ENCODE results near the gene NSA2.
"Not testable (repeated sequence)": the region's sequence is repeated elsewhere in the genome, so short reads cannot be mapped to it uniquely, and the experiment has no call there.

Gene NSA2

DNA sequence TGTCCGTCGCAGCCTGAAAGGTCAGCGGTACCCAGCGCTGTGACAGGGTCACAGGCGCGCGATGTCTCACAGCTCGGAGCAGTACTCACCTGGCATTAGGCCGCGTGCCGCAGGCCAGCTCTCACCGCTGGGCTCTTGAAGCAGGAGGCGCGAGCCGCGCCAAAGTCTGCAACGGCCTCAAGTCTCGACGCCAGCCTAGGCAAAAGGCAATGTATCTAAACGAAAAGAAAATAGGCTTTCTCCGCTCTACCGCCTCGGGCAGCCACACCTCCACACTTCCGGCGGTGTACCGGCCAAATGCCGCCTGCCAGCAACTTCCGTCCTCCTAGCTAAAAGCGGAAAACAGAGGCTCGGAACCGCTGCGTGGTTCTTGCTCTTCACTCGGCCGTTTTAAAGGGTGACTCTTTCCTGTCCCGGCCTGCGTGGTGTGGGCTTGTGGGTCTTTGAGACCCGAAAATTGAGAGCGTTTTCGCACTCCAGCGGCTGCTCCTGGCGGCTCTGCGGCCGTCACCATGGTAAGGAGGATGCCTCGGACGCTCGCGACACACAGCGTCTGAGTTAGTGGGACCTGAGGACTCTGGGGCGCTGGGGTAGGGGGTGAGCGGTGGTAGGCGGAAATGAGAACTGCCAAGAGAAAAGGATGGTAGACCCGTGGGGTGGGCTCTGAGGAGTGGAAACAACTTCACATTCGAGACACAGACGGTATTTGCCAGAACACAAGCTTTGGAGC, at the start of gene NSA2, which contains the start of gene GFM2:
Gene NSA2 (plus strand): TSS at position 401 of the 730 bp plus-strand sequence. CDS start 112 bp downstream, at position 513.
Gene GFM2 (minus strand): TSS at position 269 of the 730 bp plus-strand sequence. CDS start 3,375 bp downstream, outside the sequence.
- peak within 1 kb of the TSS; percentile 79 for H3K9ac ChIP-seq (ENCODE audit: low read length)
- no peaks in the 10 kb centered on the region for H3K27me3 ChIP-seq (ENCODE audit: control insufficient read depth, insufficient read depth, low read length)
- peaks cover 44% of the 10 kb centered on the region for H3K36me3 ChIP-seq (ENCODE audit: control insufficient read depth, insufficient read depth, low read length)
- H3K4me1 ChIP-seq (ENCODE audit: control insufficient read depth, insufficient read depth, low read length) = peaks cover 4% of the 10 kb centered on the region; the same call in 1 of the 2 replicates
- H3K4me3 ChIP-seq (ENCODE audit: low read depth, low read length) = peak within 1 kb of the TSS; percentile 92
- peak within 1 kb of the TSS; percentile 36; the same call in 1 of the 2 replicates for H3K27ac ChIP-seq (ENCODE audit: low read depth, low read length)
- H3K9me3 ChIP-seq (ENCODE audit: control insufficient read depth, insufficient read depth, low read depth, low read length) = no peaks in the 10 kb centered on the region

DNA sequence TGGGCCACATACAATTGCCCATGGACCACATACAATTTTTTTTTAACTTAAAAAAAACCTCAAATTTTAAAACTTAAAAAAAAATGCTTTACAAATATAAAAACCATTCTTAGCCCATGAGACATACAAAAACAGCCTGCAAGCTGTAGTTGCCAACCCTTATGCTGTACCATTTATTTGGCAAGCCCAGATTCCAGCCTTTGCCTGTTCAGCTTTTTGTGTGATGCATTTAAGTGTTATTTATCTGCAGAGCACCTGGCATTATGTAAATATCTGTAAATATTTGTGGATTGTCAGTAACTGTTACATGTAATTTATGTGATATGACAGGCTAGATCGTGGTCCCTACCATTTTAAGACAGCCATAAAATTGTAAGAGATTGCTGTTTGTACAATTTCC, 49.5 kb upstream of the NSA2 start:
- Histone ChIP-seq H3K9me3 (ENCODE audit: control insufficient read depth, insufficient read depth, low read depth, low read length) (no peaks in the 10 kb centered on the region), H3K9ac (ENCODE audit: low read length) (no peak overlapping the region), H3K4me1 (ENCODE audit: control insufficient read depth, insufficient read depth, low read length) (no peaks in the 10 kb centered on the region), H3K27ac (ENCODE audit: low read depth, low read length) (no peak overlapping the region), H3K27me3 (ENCODE audit: control insufficient read depth, insufficient read depth, low read length) (no peaks in the 10 kb centered on the region), H3K36me3 (ENCODE audit: control insufficient read depth, insufficient read depth, low read length) (peaks cover 44% of the 10 kb centered on the region), H3K4me3 (ENCODE audit: low read depth, low read length) (no peak overlapping the region)

DNA sequence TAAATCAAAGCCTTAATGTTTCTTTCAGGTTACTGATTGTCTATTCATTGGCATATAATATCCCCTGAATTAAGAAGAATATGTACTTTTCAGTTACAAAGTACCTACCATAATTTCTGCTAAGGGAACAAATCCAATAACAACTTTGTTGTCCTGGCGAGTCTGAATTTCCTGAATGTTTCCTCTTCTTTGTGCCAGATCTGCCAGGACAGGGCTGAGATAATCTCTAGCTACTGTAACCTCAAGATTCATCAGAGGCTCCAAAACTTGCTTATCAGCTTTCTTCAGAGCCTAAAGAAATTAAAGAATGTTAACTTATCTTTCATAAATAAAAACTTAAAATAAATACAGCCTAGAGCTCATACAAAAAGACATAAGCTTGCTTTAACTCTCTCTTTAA, 44.8 kb upstream of the NSA2 start:
- H3K36me3 ChIP-seq (ENCODE audit: control insufficient read depth, insufficient read depth, low read length) = peaks cover 70% of the 10 kb centered on the region
- H3K9ac ChIP-seq (ENCODE audit: low read length) = no peak overlapping the region
- H3K4me1 ChIP-seq (ENCODE audit: control insufficient read depth, insufficient read depth, low read length) = no peaks in the 10 kb centered on the region
- no peak overlapping the region for H3K27ac ChIP-seq (ENCODE audit: low read depth, low read length)
- H3K4me3 ChIP-seq (ENCODE audit: low read depth, low read length) = no peak overlapping the region
- H3K27me3 ChIP-seq (ENCODE audit: control insufficient read depth, insufficient read depth, low read length) = no peaks in the 10 kb centered on the region
- H3K9me3 ChIP-seq (ENCODE audit: control insufficient read depth, insufficient read depth, low read depth, low read length) = no peaks in the 10 kb centered on the region

DNA sequence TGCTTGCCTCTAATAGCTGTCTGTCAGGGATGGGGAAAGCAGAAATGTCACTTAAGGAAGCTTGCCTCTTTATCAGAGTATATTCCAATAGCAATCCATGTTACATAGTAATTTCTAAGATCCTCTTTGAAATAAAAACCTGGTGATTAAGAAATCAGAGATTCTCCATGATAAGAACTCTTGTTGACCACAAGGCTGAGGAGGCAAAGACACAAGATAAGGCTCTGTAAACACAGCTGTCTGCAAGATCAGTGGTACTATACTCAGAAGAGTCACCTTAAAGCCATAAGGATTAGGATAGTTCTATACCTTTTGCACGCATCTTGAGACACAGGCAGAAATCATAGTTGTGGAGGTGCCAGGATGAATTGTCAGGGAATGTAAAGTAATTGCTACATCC, 41.7 kb upstream of the NSA2 start:
- Histone ChIP-seq H3K9me3 (ENCODE audit: control insufficient read depth, insufficient read depth, low read depth, low read length) (no peaks in the 10 kb centered on the region), H3K27ac (ENCODE audit: low read depth, low read length) (no peak overlapping the region), H3K4me3 (ENCODE audit: low read depth, low read length) (no peak overlapping the region), H3K36me3 (ENCODE audit: control insufficient read depth, insufficient read depth, low read length) (peaks cover 72% of the 10 kb centered on the region), H3K4me1 (ENCODE audit: control insufficient read depth, insufficient read depth, low read length) (no peaks in the 10 kb centered on the region), H3K9ac (ENCODE audit: low read length) (no peak overlapping the region), H3K27me3 (ENCODE audit: control insufficient read depth, insufficient read depth, low read length) (no peaks in the 10 kb centered on the region)

DNA sequence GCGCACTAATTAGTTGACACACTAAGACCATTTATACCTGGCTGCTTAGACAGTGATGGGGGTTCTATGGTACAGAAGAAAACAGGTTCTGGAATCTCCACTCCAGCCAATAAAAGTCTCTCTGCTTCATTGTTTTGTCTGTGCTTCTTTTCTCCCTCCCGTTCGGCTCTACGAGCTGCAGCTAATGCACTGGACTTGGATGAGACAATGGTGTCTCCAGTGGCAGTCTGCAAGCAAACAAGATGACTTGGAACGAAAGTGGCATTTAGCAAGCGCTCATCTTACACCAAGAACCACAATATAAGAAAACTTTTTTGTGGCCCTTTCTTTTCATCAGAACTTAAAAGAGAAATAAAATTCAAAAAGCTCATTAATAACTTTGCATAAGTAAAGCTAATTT, 30.3 kb upstream of the NSA2 start:
- H3K27me3 ChIP-seq (ENCODE audit: control insufficient read depth, insufficient read depth, low read length) = no peaks in the 10 kb centered on the region
- peaks cover 81% of the 10 kb centered on the region for H3K36me3 ChIP-seq (ENCODE audit: control insufficient read depth, insufficient read depth, low read length)

DNA sequence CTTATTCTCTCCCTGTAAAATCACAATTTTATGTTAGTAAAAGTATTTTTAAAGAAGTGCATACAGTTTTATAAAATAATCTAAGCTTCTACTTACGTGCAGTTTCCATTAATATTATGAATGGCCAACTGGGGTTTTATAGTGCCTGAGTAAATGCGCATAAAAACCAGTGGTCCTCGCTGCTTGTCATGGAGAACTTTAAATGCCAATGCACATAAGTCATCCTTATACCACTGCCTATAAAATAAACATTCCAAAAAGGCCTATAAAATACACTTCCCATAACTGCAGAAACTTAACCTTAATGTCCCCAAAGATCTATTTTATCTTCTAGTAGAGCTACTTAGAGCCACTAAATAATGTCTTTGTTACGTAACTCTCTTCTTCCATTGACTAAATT, 28.6 kb upstream of the NSA2 start:
- Histone ChIP-seq H3K4me3 (ENCODE audit: low read depth, low read length) (no peak overlapping the region), H3K27ac (ENCODE audit: low read depth, low read length) (no peak overlapping the region), H3K9ac (ENCODE audit: low read length) (no peak overlapping the region), H3K36me3 (ENCODE audit: control insufficient read depth, insufficient read depth, low read length) (peaks cover 88% of the 10 kb centered on the region), H3K4me1 (ENCODE audit: control insufficient read depth, insufficient read depth, low read length) (no peaks in the 10 kb centered on the region), H3K9me3 (ENCODE audit: control insufficient read depth, insufficient read depth, low read depth, low read length) (no peaks in the 10 kb centered on the region), H3K27me3 (ENCODE audit: control insufficient read depth, insufficient read depth, low read length) (no peaks in the 10 kb centered on the region)

More for the DNA sequence above, 30.3 kb upstream of the NSA2 start:
- Histone ChIP-seq H3K9me3 (ENCODE audit: control insufficient read depth, insufficient read depth, low read depth, low read length) (no peaks in the 10 kb centered on the region), H3K9ac (ENCODE audit: low read length) (no peak overlapping the region), H3K4me1 (ENCODE audit: control insufficient read depth, insufficient read depth, low read length) (no peaks in the 10 kb centered on the region), H3K27ac (ENCODE audit: low read depth, low read length) (no peak overlapping the region), H3K4me3 (ENCODE audit: low read depth, low read length) (no peak overlapping the region)

DNA sequence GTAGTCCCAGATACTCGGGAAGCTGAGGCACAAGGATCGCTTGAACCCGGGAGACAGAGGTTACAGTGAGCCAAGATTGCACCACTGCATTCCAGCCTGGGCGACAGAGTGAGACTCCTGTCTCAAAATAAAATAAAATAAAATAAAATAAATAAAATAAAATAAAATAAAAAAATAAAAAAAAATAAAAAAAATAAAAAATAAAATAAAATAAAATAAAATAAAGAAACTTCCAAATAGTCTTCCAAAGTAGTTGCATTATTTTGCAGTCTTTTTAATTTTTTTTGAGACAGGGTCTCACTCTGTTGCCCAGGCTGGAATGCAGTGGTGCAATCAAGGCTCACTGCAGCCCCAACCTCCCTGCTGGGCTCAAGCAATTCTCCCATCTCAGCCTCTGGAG, 18.3 kb upstream of the NSA2 start:
- peaks cover 73% of the 10 kb centered on the region for H3K36me3 ChIP-seq (ENCODE audit: control insufficient read depth, insufficient read depth, low read length)
- H3K27ac ChIP-seq (ENCODE audit: low read depth, low read length); H3K9me3 ChIP-seq (ENCODE audit: control insufficient read depth, insufficient read depth, low read depth, low read length); H3K4me3 ChIP-seq (ENCODE audit: low read depth, low read length); H3K9ac ChIP-seq (ENCODE audit: low read length); H3K4me1 ChIP-seq (ENCODE audit: control insufficient read depth, insufficient read depth, low read length); H3K27me3 ChIP-seq (ENCODE audit: control insufficient read depth, insufficient read depth, low read length): not testable (repeated sequence)

DNA sequence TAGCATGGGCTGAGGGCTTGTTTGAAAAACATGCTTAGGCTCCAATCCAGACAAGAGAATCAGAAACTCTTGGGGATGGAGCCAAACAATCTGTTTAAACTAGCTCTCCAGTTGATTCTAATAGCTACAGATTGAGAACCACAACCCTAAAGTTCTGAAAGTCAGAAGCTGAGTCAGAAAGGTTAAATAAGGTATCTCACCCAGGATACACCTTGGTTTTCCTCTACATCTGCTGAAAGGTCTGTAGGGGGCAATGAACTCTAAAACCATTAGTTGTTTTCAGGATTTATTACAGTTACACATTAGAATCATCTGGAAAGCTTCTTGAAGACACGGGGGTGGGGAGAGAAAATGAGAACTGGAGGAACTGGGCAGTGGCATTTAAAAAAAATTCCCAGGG, 5.8 kb upstream of the NSA2 start:
- no peaks in the 10 kb centered on the region for H3K4me1 ChIP-seq (ENCODE audit: control insufficient read depth, insufficient read depth, low read length)
- no peaks in the 10 kb centered on the region; the same call in 1 of the 2 replicates for H3K9me3 ChIP-seq (ENCODE audit: control insufficient read depth, insufficient read depth, low read depth, low read length)
- H3K4me3 ChIP-seq (ENCODE audit: low read depth, low read length) = no peak overlapping the region
- no peak overlapping the region for H3K9ac ChIP-seq (ENCODE audit: low read length)
- H3K36me3 ChIP-seq (ENCODE audit: control insufficient read depth, insufficient read depth, low read length) = peaks cover 65% of the 10 kb centered on the region
- H3K27me3 ChIP-seq (ENCODE audit: control insufficient read depth, insufficient read depth, low read length) = no peaks in the 10 kb centered on the region
- H3K27ac ChIP-seq (ENCODE audit: low read depth, low read length) = no peak overlapping the region

DNA sequence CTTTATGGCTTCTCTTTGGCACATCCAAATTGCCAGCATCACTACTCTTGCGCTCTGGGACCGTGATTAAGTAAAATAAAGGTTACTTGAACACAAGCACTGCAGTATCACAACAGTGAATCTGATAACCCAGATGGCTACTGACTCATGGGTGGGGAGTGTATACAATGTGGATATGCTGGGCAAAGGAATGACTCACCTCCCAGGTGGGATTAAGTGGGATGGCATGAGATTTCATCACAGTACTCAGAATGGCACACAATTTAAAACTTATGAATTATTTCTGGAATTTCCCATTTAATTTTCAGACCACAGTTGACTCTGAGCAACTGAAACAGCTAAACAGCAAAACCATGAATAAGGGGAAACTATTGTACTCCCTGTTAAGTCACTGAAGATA, 4.5 kb upstream of the NSA2 start:
- Histone ChIP-seq H3K27me3 (ENCODE audit: control insufficient read depth, insufficient read depth, low read length) (no peaks in the 10 kb centered on the region), H3K4me1 (ENCODE audit: control insufficient read depth, insufficient read depth, low read length) (no peaks in the 10 kb centered on the region), H3K36me3 (ENCODE audit: control insufficient read depth, insufficient read depth, low read length) (peaks cover 53% of the 10 kb centered on the region), H3K27ac (ENCODE audit: low read depth, low read length) (no peak overlapping the region), H3K4me3 (ENCODE audit: low read depth, low read length) (no peak overlapping the region), H3K9me3 (ENCODE audit: control insufficient read depth, insufficient read depth, low read depth, low read length) (no peaks in the 10 kb centered on the region), H3K9ac (ENCODE audit: low read length) (no peak overlapping the region)

DNA sequence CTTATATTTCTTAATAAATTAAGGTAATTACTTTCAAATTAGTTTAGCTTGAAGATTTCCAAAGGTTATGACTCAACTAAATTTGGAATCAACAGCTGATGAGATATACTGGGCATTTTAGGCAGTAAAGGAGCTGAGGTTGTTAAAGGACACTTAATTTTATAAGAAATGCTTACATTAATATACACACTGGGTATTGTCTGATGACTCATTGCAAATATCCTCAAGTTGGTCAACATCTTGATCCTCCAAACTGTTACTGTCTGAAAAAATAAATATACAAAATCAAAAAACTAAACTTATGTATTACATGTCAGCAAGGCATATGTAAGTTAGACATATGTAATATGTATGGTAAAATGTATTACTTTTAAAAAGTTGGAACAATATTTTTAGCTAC, 3.5 kb upstream of the NSA2 start:
- Histone ChIP-seq H3K4me3 (ENCODE audit: low read depth, low read length) (no peak overlapping the region), H3K36me3 (ENCODE audit: control insufficient read depth, insufficient read depth, low read length) (peaks cover 44% of the 10 kb centered on the region), H3K9ac (ENCODE audit: low read length) (no peak overlapping the region), H3K27me3 (ENCODE audit: control insufficient read depth, insufficient read depth, low read length) (no peaks in the 10 kb centered on the region), H3K4me1 (ENCODE audit: control insufficient read depth, insufficient read depth, low read length) (peaks cover 4% of the 10 kb centered on the region; the same call in 1 of the 2 replicates), H3K9me3 (ENCODE audit: control insufficient read depth, insufficient read depth, low read depth, low read length) (no peaks in the 10 kb centered on the region), H3K27ac (ENCODE audit: low read depth, low read length) (no peak overlapping the region)

DNA sequence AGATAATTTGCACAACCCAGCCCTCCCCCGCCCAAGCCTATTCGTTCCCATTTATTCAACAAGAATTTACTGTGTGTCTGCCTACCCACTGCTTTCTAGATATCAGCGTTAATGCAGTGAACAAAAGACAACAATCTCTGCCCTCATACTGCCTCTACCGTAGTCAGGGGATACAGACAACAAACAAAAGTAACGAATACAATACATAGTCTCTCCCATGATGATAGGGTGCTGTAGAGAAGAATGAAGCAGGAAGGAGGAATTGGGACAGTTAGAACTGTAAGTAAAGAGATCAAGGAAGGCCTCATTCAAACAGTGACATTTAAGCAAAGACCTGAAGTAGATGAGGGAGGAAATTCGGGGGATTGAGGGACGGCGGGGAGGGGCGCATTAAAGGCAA, 1.8 kb upstream of the NSA2 start:
- Histone ChIP-seq H3K36me3 (ENCODE audit: control insufficient read depth, insufficient read depth, low read length) (peaks cover 45% of the 10 kb centered on the region), H3K4me3 (ENCODE audit: low read depth, low read length) (peak overlapping the region; percentile 23; the same call in 1 of the 2 replicates), H3K27ac (ENCODE audit: low read depth, low read length) (no peak overlapping the region)

More for the DNA sequence above, 1.8 kb upstream of the NSA2 start:
- Histone ChIP-seq H3K27me3 (ENCODE audit: control insufficient read depth, insufficient read depth, low read length) (no peaks in the 10 kb centered on the region), H3K9ac (ENCODE audit: low read length) (peak overlapping the region; percentile 29), H3K4me1 (ENCODE audit: control insufficient read depth, insufficient read depth, low read length) (peaks cover 4% of the 10 kb centered on the region; the same call in 1 of the 2 replicates), H3K9me3 (ENCODE audit: control insufficient read depth, insufficient read depth, low read depth, low read length) (no peaks in the 10 kb centered on the region)

Data from HUES6 (cell line).